Measurements from ENCODE around the gene DACH1.

- TF ChIP-seq, protein P1, sequence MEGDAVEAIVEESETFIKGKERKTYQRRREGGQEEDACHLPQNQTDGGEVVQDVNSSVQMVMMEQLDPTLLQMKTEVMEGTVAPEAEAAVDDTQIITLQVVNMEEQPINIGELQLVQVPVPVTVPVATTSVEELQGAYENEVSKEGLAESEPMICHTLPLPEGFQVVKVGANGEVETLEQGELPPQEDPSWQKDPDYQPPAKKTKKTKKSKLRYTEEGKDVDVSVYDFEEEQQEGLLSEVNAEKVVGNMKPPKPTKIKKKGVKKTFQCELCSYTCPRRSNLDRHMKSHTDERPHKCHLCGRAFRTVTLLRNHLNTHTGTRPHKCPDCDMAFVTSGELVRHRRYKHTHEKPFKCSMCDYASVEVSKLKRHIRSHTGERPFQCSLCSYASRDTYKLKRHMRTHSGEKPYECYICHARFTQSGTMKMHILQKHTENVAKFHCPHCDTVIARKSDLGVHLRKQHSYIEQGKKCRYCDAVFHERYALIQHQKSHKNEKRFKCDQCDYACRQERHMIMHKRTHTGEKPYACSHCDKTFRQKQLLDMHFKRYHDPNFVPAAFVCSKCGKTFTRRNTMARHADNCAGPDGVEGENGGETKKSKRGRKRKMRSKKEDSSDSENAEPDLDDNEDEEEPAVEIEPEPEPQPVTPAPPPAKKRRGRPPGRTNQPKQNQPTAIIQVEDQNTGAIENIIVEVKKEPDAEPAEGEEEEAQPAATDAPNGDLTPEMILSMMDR (IDR thresholded peaks at IDR 0.05): no peak
- no peak for TF ChIP-seq POLR2A (IDR thresholded peaks at IDR 0.05)
Observed at GRCh38 chr13:71499944-71500514, 367.0 kb downstream of the DACH1 start.
